KOPT-K1 (cell line): ENCODE results near the gene TEX29.

Experiments used
- H3K27ac ChIP-seq: fragments of 200-600 bp; sonication (generic); 2 replicates; pipeline ENCODE4 v1.5.1; 2016; ENCODE audit warnings: antibody characterized with exemption, mild to moderate bottlenecking, low read depth, low read length; ENCODE audit not compliant: poor library complexity, severe bottlenecking
- H3K36me3 ChIP-seq: fragments of 200-600 bp; sonication (generic); 2 replicates; pipeline ENCODE4 v1.5.1; 2017; ENCODE audit warnings: antibody characterized with exemption, mild to moderate bottlenecking, low read length, moderate library complexity; ENCODE audit not compliant: insufficient read depth
- H3K9me3 ChIP-seq: fragments of 200-600 bp; sonication (generic); 2 replicates; pipeline ENCODE4 v1.5.1; 2017; ENCODE audit warnings: antibody characterized with exemption, low read length, mild to moderate bottlenecking; ENCODE audit not compliant: insufficient read depth, poor library complexity, severe bottlenecking

The TEX29 gene

DNA sequence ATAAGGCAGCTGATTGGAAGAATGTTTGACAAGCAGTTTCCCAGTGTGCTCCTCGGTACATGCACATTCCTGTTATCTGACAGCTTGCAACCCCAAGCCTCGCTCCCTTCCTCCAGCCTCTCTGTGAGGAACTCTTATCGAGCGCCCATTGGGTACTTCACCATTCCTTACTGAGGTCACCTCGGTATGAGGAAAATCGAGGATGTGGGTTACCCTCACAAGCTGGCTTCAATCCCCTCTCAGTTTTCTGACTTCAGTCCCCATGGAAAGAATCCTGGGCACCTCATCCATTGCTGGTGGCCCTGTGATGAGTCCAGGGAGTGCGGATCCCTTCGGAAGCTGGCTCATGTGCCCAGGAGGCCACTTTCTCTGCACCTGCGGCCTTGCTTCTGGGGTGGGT is 17.3 kb downstream of the TEX29 start:
- Histone ChIP-seq H3K27ac (no peak overlapping the region), H3K36me3 (no peaks in the 10 kb centered on the region), H3K9me3 (peaks cover 6% of the 10 kb centered on the region)

DNA sequence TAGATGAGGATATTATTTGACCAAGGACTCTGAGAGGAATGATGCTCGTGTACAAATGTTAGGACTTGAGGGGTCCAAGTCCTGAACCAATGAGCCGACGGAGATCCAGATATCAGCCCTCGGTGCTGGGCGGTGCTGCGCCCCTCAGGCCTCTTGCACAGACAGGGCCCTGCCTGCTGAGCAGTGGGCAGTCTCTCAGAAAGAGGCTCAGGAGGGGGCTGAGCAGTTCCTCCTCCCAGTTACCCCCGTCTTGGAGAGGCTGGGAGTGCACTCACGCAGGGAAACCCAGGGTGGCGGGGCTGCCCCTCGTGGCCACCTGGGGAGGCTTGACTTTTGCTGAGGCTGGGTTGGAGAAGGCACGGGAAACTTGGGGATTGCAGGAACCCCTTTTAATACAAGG is 18.4 kb downstream of the TEX29 start:
- Histone ChIP-seq H3K36me3 (no peaks in the 10 kb centered on the region), H3K27ac (no peak overlapping the region), H3K9me3 (peaks cover 6% of the 10 kb centered on the region)

GRCh38 chr13:111339366-111340143 is 19.1 kb downstream of the TEX29 start:
- Histone ChIP-seq H3K36me3 (no peaks in the 10 kb centered on the region), H3K9me3 (no peaks in the 10 kb centered on the region), H3K27ac (no peak overlapping the region)

- H3K27ac ChIP-seq, result no peak overlapping the region
- H3K9me3 ChIP-seq, result no peaks in the 10 kb centered on the region
Measured at GRCh38 chr13:111341886-111342285, 21.4 kb downstream of the TEX29 start.

GRCh38 chr13:111342721-111343120 is 22.3 kb downstream of the TEX29 start:
- H3K27ac ChIP-seq, result no peak overlapping the region
- no peaks in the 10 kb centered on the region for H3K9me3 ChIP-seq
- H3K36me3 ChIP-seq, result no peaks in the 10 kb centered on the region

More at GRCh38 chr13:111341886-111342285, 21.4 kb downstream of the TEX29 start:
- no peaks in the 10 kb centered on the region for H3K36me3 ChIP-seq

- no peaks in the 10 kb centered on the region for H3K36me3 ChIP-seq
Measured at GRCh38 chr13:111343186-111343805, 22.9 kb downstream of the TEX29 start.

DNA sequence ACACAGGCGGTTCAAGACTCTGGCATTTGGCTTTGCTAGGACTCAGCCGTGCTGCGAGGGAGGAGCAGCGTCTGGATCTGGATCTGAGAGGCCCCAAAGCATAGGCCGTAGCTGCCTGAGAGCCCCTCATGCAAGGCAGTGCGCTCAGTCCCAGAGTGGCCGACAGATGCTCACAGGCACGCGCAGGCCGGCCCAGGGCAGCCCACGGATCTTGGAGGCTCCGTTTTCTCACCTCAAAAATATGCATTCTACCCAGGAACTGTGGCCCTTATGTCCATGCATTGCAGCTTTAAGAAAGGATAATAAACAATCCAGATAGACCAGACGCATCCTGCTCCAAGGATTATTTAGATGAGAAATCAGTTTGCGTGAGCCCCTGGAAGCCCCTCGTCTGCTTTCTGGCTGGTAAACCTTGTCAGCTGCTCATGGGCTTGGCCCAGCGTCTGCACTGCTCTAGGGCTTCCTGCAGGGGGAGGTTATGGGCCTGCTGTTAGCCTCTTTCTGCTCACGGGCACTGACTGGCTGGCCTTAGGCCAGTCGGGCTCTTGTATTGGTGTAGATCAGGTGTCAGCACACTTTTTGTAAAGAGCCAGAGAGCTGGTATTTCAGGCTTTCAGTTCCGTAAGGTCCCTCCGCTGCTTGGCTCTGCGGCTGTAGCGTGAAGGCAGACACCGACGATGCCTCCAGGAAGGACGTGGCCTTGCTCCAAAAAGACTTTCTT is 24.2 kb downstream of the TEX29 start:
- H3K9me3 ChIP-seq, result no peaks in the 10 kb centered on the region
- no peak overlapping the region for H3K27ac ChIP-seq
- H3K36me3 ChIP-seq, result no peaks in the 10 kb centered on the region

More at GRCh38 chr13:111343186-111343805, 22.9 kb downstream of the TEX29 start:
- H3K9me3 ChIP-seq, result no peaks in the 10 kb centered on the region
- H3K27ac ChIP-seq, result no peak overlapping the region

GRCh38 chr13:111345682-111346081 is 25.2 kb downstream of the TEX29 start:
- no peaks in the 10 kb centered on the region for H3K9me3 ChIP-seq
- no peaks in the 10 kb centered on the region for H3K36me3 ChIP-seq
- H3K27ac ChIP-seq, result no peak overlapping the region

DNA sequence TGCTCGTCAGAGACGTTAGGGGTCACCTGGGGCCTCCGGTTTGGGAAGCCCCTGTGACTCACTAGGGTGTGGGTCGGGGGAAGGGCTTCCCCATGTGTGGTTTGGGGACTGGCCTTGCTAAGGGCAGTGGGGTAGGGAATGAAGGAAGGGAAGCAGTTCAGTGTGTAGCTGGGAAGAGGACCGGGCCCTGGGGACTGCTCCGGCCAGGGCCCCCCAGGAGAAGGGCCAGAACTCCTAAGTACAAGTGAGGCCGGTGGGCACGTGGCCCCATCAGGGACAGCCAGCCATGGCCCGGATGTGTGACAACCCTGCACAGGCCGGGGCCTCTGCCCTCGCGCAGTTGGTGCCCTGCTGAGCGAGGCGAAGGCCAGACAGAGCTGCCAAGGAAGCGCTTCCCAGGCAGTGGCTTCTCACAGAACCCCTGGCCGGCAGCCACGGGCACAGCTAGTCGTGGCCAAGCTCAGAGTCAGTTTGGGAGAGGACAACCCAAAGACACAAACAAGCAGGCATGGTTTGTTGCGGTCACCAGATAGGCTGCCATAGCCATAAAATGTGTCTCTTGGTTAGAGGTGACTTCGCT is 25.7 kb downstream of the TEX29 start:
- no peak overlapping the region for H3K27ac ChIP-seq
- no peaks in the 10 kb centered on the region for H3K36me3 ChIP-seq
- H3K9me3 ChIP-seq, result no peaks in the 10 kb centered on the region

- H3K27ac ChIP-seq, result no peak overlapping the region
- H3K9me3 ChIP-seq, result peaks cover 5% of the 10 kb centered on the region
- no peaks in the 10 kb centered on the region for H3K36me3 ChIP-seq
Measured at GRCh38 chr13:111347438-111347837, 27.0 kb downstream of the TEX29 start.

DNA sequence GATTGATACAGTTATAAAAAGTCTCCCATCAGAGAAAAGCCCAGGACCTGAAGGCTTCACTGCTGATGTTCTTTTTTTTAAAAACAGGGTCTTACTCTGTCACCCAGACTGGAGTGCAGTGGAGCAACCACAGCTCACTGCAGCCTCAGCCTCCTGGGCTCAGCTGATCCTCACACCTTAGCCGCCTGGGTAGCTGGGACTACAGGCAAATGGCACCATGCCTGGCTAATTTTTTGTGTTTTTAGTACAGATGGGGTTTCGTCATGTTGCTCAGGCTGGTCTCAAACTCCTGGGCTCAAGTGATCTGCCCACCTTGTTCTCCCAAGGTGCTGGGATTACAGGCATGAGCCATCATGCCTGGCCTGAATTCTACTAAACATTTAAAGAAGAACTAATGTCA is 33.1 kb downstream of the TEX29 start:
- peaks cover 10% of the 10 kb centered on the region for H3K9me3 ChIP-seq
- H3K36me3 ChIP-seq, result no peaks in the 10 kb centered on the region
- H3K27ac ChIP-seq, result no peak overlapping the region

DNA sequence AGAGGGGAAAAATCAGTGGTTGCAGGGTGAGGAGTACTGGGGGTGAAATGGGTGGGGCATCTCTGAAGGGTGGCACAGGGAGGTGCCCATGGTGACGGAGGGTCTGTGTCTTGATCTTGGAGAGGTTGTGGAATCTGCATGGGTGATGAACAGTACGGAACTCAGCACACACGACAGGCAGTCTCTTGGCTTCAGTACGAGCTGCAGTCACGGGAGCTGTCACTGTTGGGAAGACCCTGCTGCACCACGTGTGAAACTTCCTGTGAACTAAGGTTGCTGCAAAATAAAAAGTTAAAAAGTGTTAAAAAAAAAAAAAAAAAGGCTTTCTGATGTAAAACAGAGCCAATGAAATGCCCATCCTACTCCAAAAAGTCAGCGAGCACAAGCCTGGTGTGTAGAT is 34.3 kb downstream of the TEX29 start:
- peaks cover 10% of the 10 kb centered on the region for H3K9me3 ChIP-seq
- no peaks in the 10 kb centered on the region for H3K36me3 ChIP-seq
- H3K27ac ChIP-seq, result no peak overlapping the region

DNA sequence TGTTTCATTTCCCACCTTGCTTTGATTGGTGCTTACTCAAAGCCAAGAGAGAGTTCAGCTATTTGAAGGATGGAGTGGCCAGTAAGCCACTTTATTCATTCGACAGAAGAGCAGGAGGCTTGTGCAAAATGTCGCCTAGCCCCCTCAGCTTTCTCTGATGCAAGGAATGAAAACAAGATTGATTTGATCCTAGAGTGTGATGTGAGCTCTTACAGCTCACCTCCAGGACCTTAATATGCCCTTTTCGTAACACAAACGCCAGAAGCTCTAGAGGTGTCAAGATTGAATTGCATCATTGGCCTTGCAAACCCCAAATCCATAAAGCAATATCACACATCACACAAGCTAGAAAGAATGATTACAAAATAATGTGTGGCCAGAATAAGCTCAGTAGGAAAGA is 36.4 kb downstream of the TEX29 start:
- H3K9me3 ChIP-seq, result peaks cover 10% of the 10 kb centered on the region
- no peak overlapping the region for H3K27ac ChIP-seq
- H3K36me3 ChIP-seq, result no peaks in the 10 kb centered on the region

GRCh38 chr13:111359237-111359915 is 38.9 kb downstream of the TEX29 start:
- H3K36me3 ChIP-seq, result no peaks in the 10 kb centered on the region
- H3K27ac ChIP-seq, result no peak overlapping the region
- no peaks in the 10 kb centered on the region for H3K9me3 ChIP-seq

GRCh38 chr13:111359930-111360329 is 39.5 kb downstream of the TEX29 start:
- Histone ChIP-seq H3K27ac (no peak overlapping the region), H3K36me3 (no peaks in the 10 kb centered on the region)

More at GRCh38 chr13:111359930-111360329, 39.5 kb downstream of the TEX29 start:
- no peaks in the 10 kb centered on the region for H3K9me3 ChIP-seq
